NK-92 (cell line): Measurements from ENCODE around the gene LGMN.
"Not testable (repeated sequence)": the region's sequence is repeated elsewhere in the genome, so short reads cannot be mapped to it uniquely, and the experiment has no call there.

Source experiments
- DNase-seq: peaks from one replicate; lab custom pipeline; 2025; ENCODE audit not compliant: unreplicated experiment; lab: John Stamatoyannopoulos, UW

Gene LGMN

DNA sequence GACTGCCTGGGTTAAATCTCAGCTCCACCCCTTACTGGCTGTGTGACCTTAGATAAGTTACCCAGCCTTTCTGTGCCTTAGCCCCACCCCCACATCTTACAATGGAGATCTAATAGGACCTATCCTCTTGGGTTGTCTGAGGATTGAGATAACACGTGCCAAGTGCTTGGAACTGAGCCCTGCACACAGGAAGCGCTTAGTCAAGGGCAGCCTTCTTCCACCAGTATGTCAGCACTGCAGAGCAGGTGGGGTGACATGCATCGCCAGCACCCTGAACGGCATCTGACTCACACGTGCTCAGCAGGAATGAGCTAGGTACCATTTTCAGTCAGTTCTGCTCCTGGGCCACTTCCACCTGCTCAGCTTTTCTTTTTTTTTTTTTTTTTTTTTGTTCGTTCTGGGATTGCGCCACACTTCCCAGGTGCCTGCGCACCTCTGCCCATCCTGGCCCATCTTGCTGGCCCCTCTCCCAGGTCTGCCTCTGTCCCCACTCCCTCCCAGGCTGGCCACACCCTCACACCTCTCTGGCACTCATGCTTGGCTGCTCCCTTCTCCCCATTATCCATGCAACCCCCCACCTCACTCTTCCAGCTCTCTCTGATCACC, 19.6 kb downstream of the LGMN start:
- no peak for DNase-seq

DNA sequence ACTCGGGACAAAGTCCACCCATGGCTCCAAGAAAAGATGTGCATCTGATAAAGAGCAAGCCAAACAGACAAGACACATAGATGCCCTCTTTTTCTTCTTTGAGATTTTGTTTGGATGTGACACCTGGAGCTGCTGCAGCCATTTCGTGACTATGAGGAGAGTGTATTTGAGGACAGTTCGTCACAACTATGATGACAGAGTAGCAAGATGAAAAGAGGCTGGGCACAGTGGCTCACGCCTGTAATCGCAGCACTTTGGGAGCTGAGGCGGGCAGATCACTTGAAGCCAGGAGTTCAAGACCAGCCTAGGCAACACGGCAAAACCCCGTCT, 21.5 kb downstream of the LGMN start:
- no peak for DNase-seq

DNA sequence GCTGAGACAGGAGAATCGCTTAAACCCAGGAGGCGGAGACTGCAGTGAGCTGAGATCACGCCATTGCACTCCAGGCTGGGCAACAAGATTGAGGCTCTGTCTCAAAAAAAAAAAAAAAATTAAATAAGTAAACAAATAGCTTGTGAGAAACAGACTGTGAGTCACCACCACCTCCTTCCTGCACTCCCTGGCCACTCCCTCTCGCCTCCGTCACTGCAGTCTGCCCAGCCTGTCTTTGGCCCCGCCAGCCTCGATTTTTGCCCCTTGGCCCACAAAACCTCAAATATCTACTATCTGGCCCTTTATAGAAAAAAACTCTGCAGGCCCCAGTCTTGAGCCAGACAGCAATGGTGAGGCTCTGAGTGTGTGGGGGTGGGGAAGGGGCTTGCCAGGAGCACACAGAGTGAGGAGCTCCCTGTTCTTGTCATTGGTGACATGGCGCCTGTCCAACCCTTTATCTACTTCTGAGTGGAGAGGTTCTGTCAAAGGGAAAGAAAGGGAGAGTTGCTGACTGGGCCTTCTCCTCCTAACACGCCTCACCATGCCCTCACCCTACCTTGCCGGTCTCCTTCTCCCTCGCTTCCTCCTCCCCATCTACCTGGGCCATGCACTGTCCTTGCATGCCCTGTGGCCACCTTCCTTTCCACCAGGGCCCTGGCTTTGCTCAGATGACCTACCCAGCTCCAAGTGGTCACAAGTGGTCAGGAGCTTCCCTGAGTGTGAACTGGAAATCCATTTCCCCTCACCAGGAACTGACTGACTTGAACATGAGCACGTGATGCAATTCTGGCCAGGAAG, 22.1 kb downstream of the LGMN start:
- no peak for DNase-seq

DNA sequence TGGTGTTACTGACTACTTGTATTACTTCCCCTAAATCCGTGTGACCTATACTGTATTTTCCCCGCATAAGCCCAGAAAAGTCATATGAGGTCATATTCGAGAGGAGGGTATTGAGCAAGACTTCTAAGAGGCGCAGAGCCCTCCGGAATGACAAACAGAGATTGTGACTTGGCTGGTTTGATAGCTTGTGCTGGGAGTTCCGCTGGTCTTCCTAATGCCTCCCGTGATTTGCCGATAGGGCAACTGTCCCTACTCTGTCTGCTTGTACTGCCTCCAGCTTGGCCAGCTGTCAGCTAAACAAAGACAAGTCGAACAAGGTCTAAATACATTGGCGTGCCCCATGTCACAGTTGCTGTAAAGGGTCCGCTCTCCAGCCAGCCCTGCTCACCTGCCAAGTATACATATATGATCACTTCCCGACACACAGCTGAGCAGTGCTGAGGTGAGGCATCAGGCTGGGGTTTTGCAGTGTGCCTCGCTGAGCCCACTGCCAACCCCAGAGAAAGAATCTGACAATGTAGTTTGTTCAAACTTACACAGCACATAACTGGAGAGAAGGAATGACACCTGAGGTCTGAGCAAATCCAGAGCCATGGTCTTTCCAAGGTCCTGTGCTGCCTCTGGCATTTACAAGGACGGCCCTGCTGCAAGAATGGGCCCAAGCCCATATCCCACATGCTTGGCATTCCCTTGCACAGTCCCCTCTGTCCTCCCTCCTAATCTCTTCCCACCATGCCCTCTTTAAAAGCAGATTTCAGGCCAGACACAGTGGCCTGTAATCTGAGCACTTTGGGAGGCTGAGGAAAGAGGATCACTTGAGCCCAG, 23.7 kb downstream of the LGMN start:
- DNase-seq: no peak

DNA sequence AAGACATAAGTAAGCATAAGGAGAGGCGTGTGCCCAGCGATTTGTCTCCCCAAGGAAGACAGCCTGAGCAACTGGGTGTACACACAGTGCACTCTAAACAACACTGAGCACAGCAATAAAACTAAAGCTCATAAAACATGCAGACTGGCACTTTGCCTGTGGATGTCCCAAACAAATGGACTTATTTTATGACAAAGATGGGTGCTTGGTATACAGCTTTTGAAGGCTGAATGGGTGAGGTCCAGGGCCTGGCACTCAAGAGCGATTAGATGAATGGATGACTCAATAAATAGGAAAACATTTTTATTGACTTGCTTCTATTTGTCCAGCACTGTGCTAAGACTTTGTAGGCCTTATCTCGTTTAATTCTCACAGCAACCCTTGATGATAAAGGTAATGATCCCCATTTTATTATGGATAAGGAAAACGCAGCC, 28.5 kb downstream of the LGMN start:
- DNase-seq: no peak

DNA sequence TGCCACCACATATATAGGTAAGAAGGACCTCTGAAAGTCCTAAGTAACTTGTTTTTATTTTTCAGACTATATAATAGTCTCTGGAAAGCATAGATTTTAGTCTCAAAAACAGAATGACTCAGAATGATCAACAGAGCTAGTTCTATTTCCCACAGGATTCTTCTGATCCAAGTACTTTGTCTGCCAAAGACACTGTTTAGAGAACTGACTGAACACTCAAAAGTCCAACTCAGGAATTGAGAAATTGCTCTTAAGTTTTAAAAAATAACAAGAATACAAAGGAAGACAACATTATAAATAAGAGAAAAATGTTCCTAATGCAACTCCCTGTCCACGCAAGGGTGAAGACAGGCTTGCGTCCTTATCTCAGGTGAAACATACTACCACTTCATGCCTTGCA, 29.0 kb downstream of the LGMN start:
- DNase-seq: no peak

DNA sequence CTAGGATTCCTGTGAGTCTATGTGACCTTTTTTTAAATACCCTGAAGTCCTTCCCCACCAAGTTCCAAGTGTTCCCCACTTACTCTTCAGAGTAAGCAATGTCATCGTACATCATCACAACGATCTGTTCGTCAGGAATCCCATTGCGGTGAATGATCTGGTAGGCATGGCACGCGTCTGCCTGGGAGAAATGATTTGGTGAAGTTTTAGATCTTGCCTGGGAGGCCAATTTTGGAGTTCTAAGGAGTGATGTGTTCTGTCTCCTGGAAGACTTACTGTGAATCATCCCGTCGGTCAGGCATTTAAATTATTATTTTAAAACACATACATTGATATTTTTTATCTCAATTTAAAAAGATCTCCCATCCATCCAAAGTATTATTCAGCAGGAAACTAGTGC, 29.8 kb downstream of the LGMN start:
- DNase-seq: no peak

DNA sequence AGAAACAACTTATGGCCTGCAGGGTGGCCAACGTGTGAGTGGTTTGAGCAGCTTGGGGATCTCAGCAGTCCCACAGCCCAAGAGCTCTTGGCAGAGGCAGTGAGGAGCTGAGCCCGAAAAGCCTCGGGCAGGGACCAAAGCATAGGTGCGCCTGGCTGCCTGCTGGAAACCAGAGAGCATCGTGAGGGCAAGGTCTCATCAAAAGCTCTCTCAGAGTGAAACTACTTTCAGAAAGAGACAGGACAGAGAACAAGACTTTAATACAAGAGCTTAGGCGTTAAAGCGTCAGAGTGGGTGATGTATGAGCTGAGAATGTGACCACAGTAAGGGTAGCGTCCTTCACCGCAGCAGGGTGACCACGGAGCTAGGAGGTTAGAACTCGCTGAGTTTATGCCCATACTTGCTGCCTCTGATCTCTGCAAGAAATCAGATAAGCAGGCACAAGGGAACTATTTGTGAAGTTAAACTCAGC, 30.8 kb downstream of the LGMN start:
- no peak for DNase-seq

DNA sequence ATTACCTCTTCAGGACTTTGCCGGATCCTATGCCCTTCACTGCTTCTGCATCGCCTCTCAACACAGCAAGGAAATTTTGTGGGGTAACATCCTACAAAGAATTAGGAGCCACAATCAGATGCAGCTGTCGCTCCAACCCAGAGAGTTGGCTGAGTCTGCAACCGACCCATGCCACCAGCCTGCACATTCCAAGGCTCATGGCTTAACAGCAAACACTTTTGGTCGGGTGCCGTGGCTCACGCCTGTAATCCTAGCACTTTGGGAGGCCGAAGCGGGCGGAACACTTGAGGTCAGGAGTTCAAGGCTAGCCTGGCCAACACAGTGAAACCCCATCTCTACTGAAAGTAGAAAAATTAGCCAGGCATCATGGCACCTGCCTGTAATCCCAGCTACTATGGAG, 32.3 kb downstream of the LGMN start:
- no peak for DNase-seq

DNA sequence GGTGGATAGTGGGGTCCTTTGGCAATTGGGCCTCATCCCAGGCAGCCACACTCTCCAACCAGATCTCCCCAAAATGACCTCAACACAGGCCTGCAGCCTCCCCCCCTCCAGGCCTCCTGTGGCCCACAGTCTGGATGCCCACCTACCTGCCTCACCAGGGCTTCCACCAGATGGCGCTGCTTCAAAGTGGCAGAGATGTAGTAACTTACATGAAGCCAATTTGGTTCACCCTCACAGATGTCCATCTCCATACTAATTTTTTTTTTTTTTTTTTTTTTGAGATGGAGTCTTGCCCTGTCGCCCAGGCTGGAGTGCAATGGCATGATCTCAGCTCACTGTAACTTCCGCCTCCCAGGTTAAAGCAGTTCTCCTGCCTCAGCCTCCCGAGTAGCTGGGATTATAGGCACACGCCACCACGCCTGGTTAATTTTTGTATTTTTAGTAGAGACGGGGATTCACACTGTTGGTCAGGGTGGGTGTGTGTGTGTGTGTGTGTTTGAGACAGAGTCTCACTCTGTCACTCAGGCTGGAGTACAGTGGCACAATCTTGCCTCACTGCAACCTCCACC, 33.6 kb downstream of the LGMN start:
- not testable (repeated sequence) for DNase-seq

DNA sequence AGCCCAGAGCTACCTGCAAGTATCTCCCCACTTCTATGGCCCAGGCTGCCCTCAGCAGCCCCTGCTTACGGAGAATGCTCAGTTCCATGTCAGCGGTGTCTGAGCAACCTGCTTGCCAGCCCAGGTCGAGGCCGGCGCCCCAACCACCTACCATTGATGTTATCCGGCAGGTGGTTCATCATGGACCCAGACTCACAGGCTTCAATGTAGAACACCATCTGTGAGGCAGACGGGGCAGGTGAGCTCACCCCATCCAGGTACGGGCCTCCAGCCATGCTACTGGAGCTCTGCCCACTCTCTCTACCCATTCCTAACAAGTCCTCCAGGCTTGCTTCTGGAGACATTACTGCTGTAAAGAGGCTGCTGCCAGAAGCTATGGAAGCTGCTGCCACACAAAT, 35.8 kb downstream of the LGMN start:
- DNase-seq: no peak

DNA sequence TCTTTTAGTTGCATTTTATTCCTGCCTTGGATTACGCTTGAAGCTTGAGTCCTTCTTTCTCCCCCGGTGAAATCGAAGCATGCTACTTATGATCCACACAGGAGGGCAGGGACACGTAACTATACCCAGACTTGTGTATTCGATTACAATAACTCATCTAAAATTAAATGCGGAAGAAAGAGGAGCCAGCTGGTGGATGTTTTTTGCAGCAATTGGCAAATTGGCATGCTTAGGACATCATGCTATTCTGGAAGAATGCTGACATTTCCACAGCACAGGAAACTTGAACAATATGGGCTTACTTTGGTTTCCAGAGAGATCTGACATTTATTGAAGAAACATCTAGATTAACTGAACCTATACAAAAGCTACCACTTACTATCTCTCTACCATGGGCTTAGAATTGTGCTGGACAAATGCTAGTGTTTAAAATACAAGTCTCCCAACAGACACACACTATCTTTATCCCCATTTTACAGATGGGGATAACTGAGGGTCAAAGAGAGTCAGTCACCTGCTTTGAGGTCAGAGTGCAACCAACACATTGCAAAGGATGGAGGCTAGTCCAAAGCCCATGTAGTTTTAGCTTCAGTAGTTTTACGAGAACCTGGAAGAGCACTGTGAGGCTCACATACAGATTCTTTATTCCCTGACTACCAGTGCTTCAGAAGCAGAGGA, 36.3 kb downstream of the LGMN start:
- DNase-seq: no peak

DNA sequence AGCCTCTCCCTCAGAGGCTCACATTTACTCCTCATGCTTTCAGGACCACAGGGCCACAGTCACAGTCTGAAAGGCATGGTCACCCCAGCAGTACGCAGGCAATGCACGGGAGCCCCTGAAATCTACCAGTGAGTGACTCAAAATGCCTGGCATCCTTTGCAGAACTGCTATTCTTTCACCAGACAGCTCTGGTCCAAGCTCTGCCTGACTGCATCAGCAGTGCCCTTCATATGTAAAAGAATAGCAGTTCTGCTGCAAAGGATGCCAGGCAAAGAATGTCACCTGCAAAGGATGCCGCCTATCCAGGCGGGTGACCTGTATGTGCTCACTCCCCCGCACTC, 38.5 kb downstream of the LGMN start:
- DNase-seq: no peak

DNA sequence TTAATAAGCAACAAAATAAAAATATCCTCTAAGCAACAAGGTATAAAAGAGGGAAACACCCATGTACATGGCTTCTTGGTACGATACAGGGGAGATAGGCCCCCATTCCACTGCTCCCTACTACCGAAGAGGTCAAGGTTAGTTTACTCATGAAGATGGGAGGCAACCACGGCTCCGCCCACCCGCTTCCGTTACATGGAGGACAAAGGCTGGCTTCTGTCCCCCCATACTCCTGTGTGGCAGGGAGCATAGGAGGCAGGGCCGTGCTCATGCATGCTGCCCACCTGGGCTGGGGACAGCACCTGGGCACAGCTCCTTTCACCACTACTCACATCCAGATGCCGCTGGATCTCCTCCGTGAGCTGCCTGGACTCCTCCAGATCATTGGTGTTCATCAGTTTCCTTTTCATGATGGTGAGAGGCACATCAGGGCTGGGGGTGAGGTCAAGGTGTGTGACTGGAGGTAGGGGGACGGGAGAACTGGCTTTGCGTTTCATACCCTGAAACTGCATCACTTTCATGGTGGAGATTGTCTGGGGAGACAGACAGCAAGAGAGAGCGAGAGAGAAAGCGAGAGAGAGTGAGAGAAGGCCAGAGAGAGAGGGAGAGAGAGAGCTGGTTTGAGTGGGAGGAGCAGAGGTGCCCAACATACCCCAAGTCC, 39.0 kb downstream of the LGMN start:
- DNase-seq: no peak

DNA sequence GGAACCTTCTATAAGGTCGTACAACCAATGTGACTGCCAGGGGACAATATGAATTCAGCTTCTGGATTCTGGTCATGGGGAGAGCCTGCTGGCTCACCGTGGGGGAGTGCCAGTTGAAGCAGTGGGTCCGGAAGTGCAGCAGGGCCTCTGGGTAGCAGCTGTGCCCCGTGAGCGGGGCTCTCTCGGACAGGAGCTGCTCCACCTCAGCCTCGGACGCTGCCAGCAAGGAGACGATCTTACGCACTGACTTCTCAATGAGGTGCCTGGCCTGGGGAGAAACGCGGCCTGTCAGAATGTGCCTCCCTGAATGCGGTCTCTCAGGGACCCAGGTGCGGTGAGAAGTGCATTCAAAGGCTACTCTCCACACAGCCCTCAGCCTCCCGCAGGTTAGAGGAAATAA, 42.0 kb downstream of the LGMN start:
- no peak for DNase-seq

DNA sequence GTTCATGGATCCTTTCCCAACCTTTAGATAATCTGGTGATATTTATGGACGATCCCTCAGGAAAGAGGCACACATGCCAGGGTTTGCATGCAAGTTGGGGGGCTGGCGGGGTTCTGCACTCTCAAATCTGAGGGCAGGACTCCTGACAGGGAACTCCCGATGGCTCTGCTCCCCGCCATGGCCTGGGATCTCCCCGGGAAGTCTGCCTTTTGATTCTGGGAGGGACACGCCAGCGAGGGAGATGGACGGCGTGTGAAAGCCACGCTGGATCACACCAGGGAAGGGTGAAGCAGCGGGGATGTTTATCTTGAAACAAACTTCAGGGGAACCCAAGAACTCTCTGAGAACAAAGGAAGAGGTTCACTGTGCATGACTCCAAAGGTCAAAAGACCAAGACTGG, 43.6 kb downstream of the LGMN start:
- no peak for DNase-seq

DNA sequence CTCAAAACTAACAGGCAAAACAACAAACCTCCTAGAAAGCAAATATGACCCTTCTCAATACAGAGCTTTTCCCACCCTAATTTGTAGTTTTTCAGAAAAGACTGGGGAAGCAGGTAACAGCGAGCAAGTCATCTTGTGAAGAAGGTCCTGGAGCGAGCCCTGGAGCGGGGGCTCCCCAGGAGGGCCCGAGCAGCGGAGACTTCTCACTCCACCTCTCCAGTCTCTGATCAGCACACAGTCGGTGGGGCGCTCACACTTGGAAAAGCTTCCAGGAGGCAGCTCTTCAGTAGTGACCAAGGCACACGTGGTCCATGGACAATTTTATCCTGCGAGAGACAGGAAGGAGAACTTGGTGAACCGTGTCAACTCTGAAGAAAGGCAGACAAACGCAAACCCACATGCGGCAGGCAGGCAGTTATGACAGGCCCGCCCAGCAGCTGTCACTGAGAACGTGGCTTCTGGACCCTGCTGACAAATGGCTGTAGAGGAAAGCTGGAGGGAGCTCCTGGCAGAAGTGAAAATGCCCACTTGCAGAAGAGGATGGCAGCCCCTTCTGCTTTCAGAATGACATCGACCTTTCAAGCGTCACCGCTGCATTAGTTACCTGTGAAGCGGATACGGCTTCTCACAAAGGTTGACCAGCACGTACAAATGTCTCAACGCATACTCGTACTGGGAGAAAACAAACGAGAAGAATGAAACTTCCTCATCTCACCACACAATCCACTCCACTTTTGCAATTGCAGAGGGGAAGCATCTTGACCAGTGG, 44.2 kb downstream of the LGMN start:
- DNase-seq: no peak

DNA sequence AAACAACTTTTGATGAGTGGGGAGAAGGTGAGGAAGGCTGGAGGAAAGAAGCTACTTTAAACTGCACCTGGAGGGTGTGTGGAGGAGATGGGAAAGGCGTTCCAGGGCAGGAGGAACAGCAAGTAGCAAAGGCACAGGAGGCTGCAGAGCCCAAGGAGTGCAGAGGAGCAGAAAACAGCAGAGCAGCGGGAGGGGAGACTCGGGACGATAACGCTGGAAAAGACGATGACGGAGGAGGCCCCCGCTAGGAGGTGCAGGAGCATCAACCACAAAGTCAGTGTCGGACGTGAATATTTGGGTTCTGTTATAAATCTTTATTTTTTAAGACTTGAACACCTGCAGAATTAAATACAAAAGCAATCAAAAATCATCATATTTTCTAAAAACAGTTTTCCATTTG, 44.9 kb downstream of the LGMN start:
- no peak for DNase-seq

DNA sequence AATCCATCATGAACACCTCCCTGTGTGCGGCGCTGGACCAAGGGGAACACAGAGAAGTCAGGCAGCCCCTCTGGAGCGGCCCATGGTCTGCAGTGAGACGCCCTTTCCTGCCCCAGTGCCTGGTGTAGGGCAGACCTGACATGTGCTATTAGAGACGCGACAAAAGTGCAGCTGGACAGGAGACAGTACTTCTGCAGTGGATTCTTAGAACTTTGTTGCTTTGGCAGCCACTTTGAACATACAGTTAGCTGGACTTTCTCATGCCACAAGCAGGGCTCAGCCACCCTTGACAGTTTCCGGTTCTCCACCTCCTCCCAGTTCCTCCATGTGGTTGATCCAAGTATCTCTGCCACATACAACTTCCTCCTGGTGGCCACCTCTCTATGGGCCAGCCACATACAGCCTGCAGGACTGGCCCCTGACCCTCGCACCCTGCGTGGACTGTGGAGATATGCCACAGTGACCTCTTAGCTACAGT, 45.9 kb downstream of the LGMN start:
- DNase-seq: no peak

DNA sequence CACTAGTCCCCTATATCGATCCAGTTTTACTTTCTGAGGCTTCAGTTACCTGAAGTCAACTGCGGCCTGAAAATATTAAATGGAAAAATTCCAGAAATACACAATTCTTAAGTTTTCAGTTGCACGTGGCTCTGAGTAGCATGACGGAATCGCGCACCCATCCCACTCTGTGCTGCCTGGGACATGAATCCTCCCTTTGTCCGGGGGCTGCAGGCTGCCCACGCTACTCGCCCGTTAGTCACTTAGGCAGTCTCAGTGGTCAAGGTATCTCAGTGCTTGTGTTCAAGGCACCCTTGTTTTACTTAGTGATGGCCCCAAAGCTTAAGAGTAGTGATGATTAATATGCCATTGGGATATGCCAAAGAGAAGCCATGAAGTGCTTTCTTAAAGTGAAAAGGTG, 46.6 kb downstream of the LGMN start:
- no peak for DNase-seq
